Measurements from ENCODE around the gene NFATC1.
A peak's percentile ranks its signal among the peaks of the same experiment; 100 is the strongest.

Gene NFATC1

GRCh38 chr18:79515331-79515730 lies 119.6 kb downstream of the NFATC1 start:
- H3K27ac ChIP-seq (ENCODE audit: low read depth, low read length, severe bottlenecking): no peak overlapping the region
- H3K9me3 ChIP-seq (ENCODE audit: control insufficient read depth, low read length): no peaks in the 10 kb centered on the region
- no peaks in the 10 kb centered on the region for H3K4me1 ChIP-seq (ENCODE audit: control insufficient read depth, insufficient read depth, low read length, poor library complexity, severe bottlenecking)
- no peak overlapping the region for H3K4me3 ChIP-seq (ENCODE audit: extremely low read depth, insufficient read depth, low read length, poor library complexity, severe bottlenecking)
- H3K36me3 ChIP-seq (ENCODE audit: control insufficient read depth, insufficient read depth, low read length): peaks cover 22% of the 10 kb centered on the region
- 96 to 100% methylated on average over 3 to 5 of the region's 8 CpGs for WGBS, 2 experiments (ENCODE audit: insufficient coverage in 2 of 2)

- H3K9me3 ChIP-seq (ENCODE audit: control insufficient read depth, low read length): no peaks in the 10 kb centered on the region
- 91 to 92% methylated on average over 20 of the region's 22 CpGs for WGBS, 2 experiments (ENCODE audit: insufficient coverage in 2 of 2)
- H3K4me3 ChIP-seq (ENCODE audit: extremely low read depth, insufficient read depth, low read length, poor library complexity, severe bottlenecking): no peak overlapping the region
- H3K27ac ChIP-seq (ENCODE audit: low read depth, low read length, severe bottlenecking): no peak overlapping the region
- no peaks in the 10 kb centered on the region for H3K4me1 ChIP-seq (ENCODE audit: control insufficient read depth, insufficient read depth, low read length, poor library complexity, severe bottlenecking)
- H3K36me3 ChIP-seq (ENCODE audit: control insufficient read depth, insufficient read depth, low read length): peaks cover 22% of the 10 kb centered on the region
These were observed 120.2 kb downstream of the NFATC1 start for GRCh38 chr18:79515944-79516351.

- H3K4me1 ChIP-seq (ENCODE audit: control insufficient read depth, insufficient read depth, low read length, poor library complexity, severe bottlenecking): no peaks in the 10 kb centered on the region
- H3K4me3 ChIP-seq (ENCODE audit: extremely low read depth, insufficient read depth, low read length, poor library complexity, severe bottlenecking): no peak overlapping the region
- WGBS, 2 experiments (ENCODE audit: insufficient coverage in 2 of 2): 91 to 95% methylated on average over 11 to 18 of the region's 20 CpGs
- H3K27ac ChIP-seq (ENCODE audit: low read depth, low read length, severe bottlenecking): no peak overlapping the region
- peaks cover 22% of the 10 kb centered on the region for H3K36me3 ChIP-seq (ENCODE audit: control insufficient read depth, insufficient read depth, low read length)
- no peaks in the 10 kb centered on the region for H3K9me3 ChIP-seq (ENCODE audit: control insufficient read depth, low read length)
These were observed 120.8 kb downstream of the NFATC1 start for GRCh38 chr18:79516441-79516931.

GRCh38 chr18:79517341-79517740 lies 121.6 kb downstream of the NFATC1 start:
- Histone ChIP-seq H3K27ac (ENCODE audit: low read depth, low read length, severe bottlenecking) (no peak overlapping the region), H3K9me3 (ENCODE audit: control insufficient read depth, low read length) (no peaks in the 10 kb centered on the region), H3K36me3 (ENCODE audit: control insufficient read depth, insufficient read depth, low read length) (peaks cover 14% of the 10 kb centered on the region), H3K4me1 (ENCODE audit: control insufficient read depth, insufficient read depth, low read length, poor library complexity, severe bottlenecking) (no peaks in the 10 kb centered on the region), H3K4me3 (ENCODE audit: extremely low read depth, insufficient read depth, low read length, poor library complexity, severe bottlenecking) (no peak overlapping the region)
- 75 to 82% methylated on average over 4 to 12 of the region's 13 CpGs for WGBS, 2 experiments (ENCODE audit: insufficient coverage in 2 of 2)

GRCh38 chr18:79518028-79518682 lies 122.4 kb downstream of the NFATC1 start:
- Histone ChIP-seq H3K4me3 (ENCODE audit: extremely low read depth, insufficient read depth, low read length, poor library complexity, severe bottlenecking) (no peak overlapping the region), H3K9me3 (ENCODE audit: control insufficient read depth, low read length) (no peaks in the 10 kb centered on the region), H3K36me3 (ENCODE audit: control insufficient read depth, insufficient read depth, low read length) (peaks cover 10% of the 10 kb centered on the region), H3K27ac (ENCODE audit: low read depth, low read length, severe bottlenecking) (no peak overlapping the region), H3K4me1 (ENCODE audit: control insufficient read depth, insufficient read depth, low read length, poor library complexity, severe bottlenecking) (no peaks in the 10 kb centered on the region)
- WGBS, 2 experiments (ENCODE audit: insufficient coverage in 2 of 2): 94 to 97% methylated on average over 16 to 21 of the region's 22 CpGs

GRCh38 chr18:79518683-79519128 lies 123.0 kb downstream of the NFATC1 start:
- WGBS, 2 experiments (ENCODE audit: insufficient coverage in 2 of 2): 91% methylated on average over 13 of the region's 14 CpGs
- H3K27ac ChIP-seq (ENCODE audit: low read depth, low read length, severe bottlenecking): no peak overlapping the region
- H3K4me3 ChIP-seq (ENCODE audit: extremely low read depth, insufficient read depth, low read length, poor library complexity, severe bottlenecking): no peak overlapping the region
- peaks cover 10% of the 10 kb centered on the region for H3K36me3 ChIP-seq (ENCODE audit: control insufficient read depth, insufficient read depth, low read length)
- no peaks in the 10 kb centered on the region for H3K9me3 ChIP-seq (ENCODE audit: control insufficient read depth, low read length)
- peaks cover under 1% of the 10 kb centered on the region for H3K4me1 ChIP-seq (ENCODE audit: control insufficient read depth, insufficient read depth, low read length, poor library complexity, severe bottlenecking)

- Histone ChIP-seq H3K9me3 (ENCODE audit: control insufficient read depth, low read length) (no peaks in the 10 kb centered on the region), H3K4me1 (ENCODE audit: control insufficient read depth, insufficient read depth, low read length, poor library complexity, severe bottlenecking) (peaks cover 4% of the 10 kb centered on the region), H3K36me3 (ENCODE audit: control insufficient read depth, insufficient read depth, low read length) (peaks cover 6% of the 10 kb centered on the region), H3K4me3 (ENCODE audit: extremely low read depth, insufficient read depth, low read length, poor library complexity, severe bottlenecking) (no peak overlapping the region), H3K27ac (ENCODE audit: low read depth, low read length, severe bottlenecking) (peak overlapping the region; percentile 23)
- 79 to 84% methylated on average over 30 to 34 of the region's 37 CpGs for WGBS, 2 experiments (ENCODE audit: insufficient coverage in 2 of 2)
These were observed 124.2 kb downstream of the NFATC1 start for GRCh38 chr18:79519751-79520477.

- Histone ChIP-seq H3K27ac (ENCODE audit: low read depth, low read length, severe bottlenecking) (no peak overlapping the region), H3K9me3 (ENCODE audit: control insufficient read depth, low read length) (no peaks in the 10 kb centered on the region), H3K4me1 (ENCODE audit: control insufficient read depth, insufficient read depth, low read length, poor library complexity, severe bottlenecking) (peaks cover 4% of the 10 kb centered on the region), H3K4me3 (ENCODE audit: extremely low read depth, insufficient read depth, low read length, poor library complexity, severe bottlenecking) (no peak overlapping the region), H3K36me3 (ENCODE audit: control insufficient read depth, insufficient read depth, low read length) (peaks cover 6% of the 10 kb centered on the region)
- 83 to 100% methylated on average over 2 of the region's 9 CpGs for WGBS, 2 experiments (ENCODE audit: insufficient coverage in 2 of 2)
These were observed 125.0 kb downstream of the NFATC1 start for GRCh38 chr18:79520478-79521390.

GRCh38 chr18:79521416-79522205 lies 125.9 kb downstream of the NFATC1 start:
- no peak overlapping the region for H3K27ac ChIP-seq (ENCODE audit: low read depth, low read length, severe bottlenecking)
- WGBS, 2 experiments (ENCODE audit: insufficient coverage in 2 of 2): no CpG with 5 or more reads among the region's 9 CpGs
- no peak overlapping the region for H3K4me3 ChIP-seq (ENCODE audit: extremely low read depth, insufficient read depth, low read length, poor library complexity, severe bottlenecking)
- no peaks in the 10 kb centered on the region for H3K9me3 ChIP-seq (ENCODE audit: control insufficient read depth, low read length)
- H3K4me1 ChIP-seq (ENCODE audit: control insufficient read depth, insufficient read depth, low read length, poor library complexity, severe bottlenecking): peaks cover 4% of the 10 kb centered on the region
- peaks cover 6% of the 10 kb centered on the region for H3K36me3 ChIP-seq (ENCODE audit: control insufficient read depth, insufficient read depth, low read length)
